ENCODE measurements around the gene TARM1. TPM values are rescaled to one million over a fixed set of nuclear protein-coding genes. Genes with fewer than 3 reads are reported as not detected.

TARM1 gene
- polyA plus RNA-seq, 1 donor, result not detected

- no peak for DNase-seq
Measured at GRCh38 chr19:54029930-54030490, 51.2 kb downstream of the TARM1 start.

DNA sequence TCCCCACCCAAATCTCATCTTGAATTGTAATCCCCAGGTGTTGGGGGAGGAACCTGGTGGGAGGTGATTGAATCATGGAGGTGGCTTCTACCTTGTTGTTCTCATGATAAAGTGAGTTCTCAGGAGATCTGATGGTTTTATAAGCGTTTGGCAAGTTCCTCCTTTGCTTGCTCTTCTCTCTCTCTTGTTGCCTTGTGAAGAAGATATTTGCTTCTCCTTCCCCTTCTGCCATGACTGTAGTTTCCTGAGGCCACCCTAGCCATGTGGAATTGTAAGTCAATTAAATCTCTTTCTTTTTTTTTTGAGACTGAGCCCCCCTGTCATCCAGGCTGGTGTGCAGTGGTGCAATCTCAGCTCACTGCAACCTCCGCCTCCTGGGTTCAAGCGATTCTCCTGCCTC is 51.9 kb downstream of the TARM1 start:
- no peak for DNase-seq

DNA sequence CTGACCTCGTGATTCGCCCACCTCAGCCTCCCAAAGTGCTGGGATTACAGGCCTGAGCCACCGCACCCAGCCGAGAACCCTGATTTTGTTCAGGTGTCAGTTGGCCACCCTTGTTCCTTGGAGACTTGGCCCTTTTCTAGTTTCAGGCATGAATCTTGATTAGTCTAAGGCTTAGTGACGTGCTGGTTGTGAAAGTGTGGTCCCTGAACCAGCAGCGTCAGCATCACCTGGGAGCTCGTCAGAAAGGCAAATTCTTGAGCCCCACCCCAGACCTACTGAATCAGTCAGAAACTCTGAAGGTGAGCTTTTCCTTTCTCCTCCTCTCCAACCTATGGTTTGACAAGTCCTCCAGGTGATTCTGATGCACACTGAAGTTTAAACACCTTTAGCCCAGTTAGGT is 54.5 kb downstream of the TARM1 start:
- DNase-seq, result no peak

DNA sequence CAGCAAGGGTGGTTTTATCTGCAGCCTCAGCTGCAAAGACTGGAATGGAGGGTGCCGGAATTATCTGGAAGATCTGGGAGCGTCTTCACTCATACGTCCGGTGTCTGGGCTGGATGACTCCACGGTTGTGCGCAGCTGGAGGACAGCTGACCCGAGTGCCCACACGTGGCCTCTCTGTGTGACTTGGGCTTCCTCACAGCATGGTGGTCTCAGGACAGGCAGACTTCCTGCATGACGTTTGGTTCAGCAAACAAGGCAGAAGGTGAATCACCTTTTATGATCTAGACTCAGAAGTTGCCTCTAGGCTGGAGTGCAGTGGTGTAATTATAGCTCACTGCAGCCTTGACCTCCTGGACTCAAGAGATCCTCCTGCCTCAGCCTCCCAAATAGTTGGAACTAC is 56.5 kb downstream of the TARM1 start:
- DNase-seq, result no peak

- no peak for DNase-seq
Measured at GRCh38 chr19:54023191-54023590, 58.0 kb downstream of the TARM1 start.

DNA sequence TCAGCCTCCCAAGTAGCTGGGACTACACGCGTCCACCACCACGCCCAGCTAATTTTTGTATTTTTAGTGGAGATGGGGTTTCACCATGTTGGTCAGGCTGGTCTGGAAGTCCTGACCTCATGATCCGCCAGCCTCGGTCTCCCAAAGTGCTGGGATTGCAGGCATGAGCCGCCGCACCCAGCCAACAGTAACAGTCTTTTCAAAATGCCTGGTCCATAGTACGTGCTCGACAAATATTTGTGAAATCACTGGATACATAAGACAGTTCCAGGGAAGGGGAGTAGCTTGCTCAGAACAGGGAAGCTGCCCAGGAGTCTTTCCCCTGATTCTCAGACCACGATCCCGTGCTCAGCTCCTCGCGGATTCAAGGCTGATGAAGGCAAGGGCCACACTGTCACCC is 59.2 kb downstream of the TARM1 start:
- DNase-seq, result no peak

DNA sequence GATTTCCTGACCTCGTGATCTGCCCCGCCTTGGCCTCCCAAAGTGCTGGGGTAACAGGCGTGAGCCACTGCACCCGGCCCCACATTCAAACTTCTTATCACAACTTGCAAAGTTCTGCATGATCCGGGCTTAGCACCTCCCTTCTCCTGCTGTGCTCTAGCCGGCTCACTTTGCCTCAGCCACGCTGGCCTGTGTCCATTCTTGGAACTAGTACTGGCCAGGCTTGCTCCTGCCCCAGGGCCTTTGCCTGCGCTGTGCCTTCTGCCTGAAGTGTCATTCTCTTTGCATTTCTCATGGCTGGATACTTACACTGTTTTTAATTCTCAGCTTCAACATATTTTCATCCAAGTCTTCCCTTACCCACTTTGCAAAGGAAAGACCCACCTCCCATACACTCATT is 59.8 kb downstream of the TARM1 start:
- DNase-seq, result no peak

Other genes with a start within 250 kb of the TARM1 start
- 184 TPM for gene MYADM, start 213.5 kb downstream of the TARM1 start, polyA plus RNA-seq (ENCODE audit: insufficient read length)
- gene PRKCG, start 199.2 kb downstream of the TARM1 start, polyA plus RNA-seq (ENCODE audit: insufficient read length), result 0.43 TPM
- gene CACNG7, start 172.1 kb downstream of the TARM1 start, polyA plus RNA-seq (ENCODE audit: insufficient read length), result not detected
- 1.1 TPM for gene CACNG8, start 118.4 kb downstream of the TARM1 start, polyA plus RNA-seq (ENCODE audit: insufficient read length)
- 27.6 TPM for gene CACNG6, start 89.7 kb downstream of the TARM1 start, polyA plus RNA-seq (ENCODE audit: insufficient read length)
- gene VSTM1, start 17.5 kb downstream of the TARM1 start, polyA plus RNA-seq (ENCODE audit: insufficient read length), result not detected
- gene OSCAR, start 19.4 kb upstream of the TARM1 start, polyA plus RNA-seq (ENCODE audit: insufficient read length), result 0.65 TPM
- gene NDUFA3, start 21.5 kb upstream of the TARM1 start, polyA plus RNA-seq (ENCODE audit: insufficient read length), result 112 TPM
- gene TFPT, start 34.3 kb upstream of the TARM1 start, polyA plus RNA-seq (ENCODE audit: insufficient read length), result 16.7 TPM
- gene PRPF31, start 34.4 kb upstream of the TARM1 start, polyA plus RNA-seq (ENCODE audit: insufficient read length), result 55.9 TPM
- gene CNOT3, start 56.4 kb upstream of the TARM1 start, polyA plus RNA-seq (ENCODE audit: insufficient read length), result 37.7 TPM
- gene LENG1, start 78.4 kb upstream of the TARM1 start, polyA plus RNA-seq (ENCODE audit: insufficient read length), result 11.1 TPM
- gene TMC4, start 91.8 kb upstream of the TARM1 start, polyA plus RNA-seq (ENCODE audit: insufficient read length), result 5.7 TPM
- gene MBOAT7, start 108.2 kb upstream of the TARM1 start, polyA plus RNA-seq (ENCODE audit: insufficient read length), result 28.9 TPM
- gene TSEN34, start 109.9 kb upstream of the TARM1 start, polyA plus RNA-seq (ENCODE audit: insufficient read length), result 35.0 TPM
- gene RPS9, start 119.5 kb upstream of the TARM1 start, polyA plus RNA-seq (ENCODE audit: insufficient read length), result 2,238 TPM
- gene LILRB3, start 141.6 kb upstream of the TARM1 start, polyA plus RNA-seq (ENCODE audit: insufficient read length), result 3.8 TPM
- gene LILRA6, start 161.4 kb upstream of the TARM1 start, polyA plus RNA-seq (ENCODE audit: insufficient read length), result 2.0 TPM
- 7.1 TPM for gene LILRB5, start 175.9 kb upstream of the TARM1 start, polyA plus RNA-seq (ENCODE audit: insufficient read length)
- gene LILRB2, start 199.7 kb upstream of the TARM1 start, polyA plus RNA-seq (ENCODE audit: insufficient read length), result 2.7 TPM
- gene LILRA5, start 231.8 kb upstream of the TARM1 start, polyA plus RNA-seq (ENCODE audit: insufficient read length), result 0.56 TPM

Data from hindlimb muscle (tissue), 1 donor.